HEK293 (cell line): ENCODE measurements around the gene ANKRD65.
"Not testable (repeated sequence)": the region's sequence is repeated elsewhere in the genome, so short reads cannot be mapped to it uniquely, and the experiment has no call there.

Experiments
- CTCF ChIA-PET: fragments of 350-600 bp; formaldehyde crosslinking; extraction: SDS; loops from one replicate; lab custom pipeline; 2021; ENCODE audit warnings: antibody characterized with exemption; lab: Yijun Ruan, JAX
- POLR2A ChIA-PET: fragments of 300-600 bp; formaldehyde crosslinking; extraction: SDS; loops from one replicate; lab custom pipeline; 2020; ENCODE audit warnings: antibody characterized with exemption, inconsistent platforms; lab: Yijun Ruan, JAX
- H3K27ac ChIP-seq: fragments of 200-500 bp; sonication (Bioruptor generic); 2 replicates; pipeline ENCODE4 v1.5.1; 2014; ENCODE audit warnings: low read depth, low read length, control low read depth, inconsistent platforms; ENCODE audit errors: extremely low read depth
- H3K36me3 ChIP-seq, 2 experiments: fragments of 200-500 bp in 1 of 2; sonication (Bioruptor generic) in 1 of 2; 1 replicate in 1 of 2; 2 replicates in 1 of 2; pipeline ENCODE4 v1.5.1; 2014 to 2017; ENCODE audit warnings: inconsistent platforms in 2 of 2, low read length in 2 of 2; ENCODE audit not compliant: control insufficient read depth in 2 of 2, insufficient read depth in 1 of 2
- H3K4me1 ChIP-seq: fragments of 200-500 bp; sonication (Bioruptor generic); 2 replicates; pipeline ENCODE4 v1.5.1; 2014; ENCODE audit warnings: mild to moderate bottlenecking, low read length, inconsistent platforms; ENCODE audit not compliant: control insufficient read depth, insufficient read depth
- H3K4me3 ChIP-seq: 2 replicates; pipeline ENCODE4 v1.5.1; 2011; ENCODE audit warnings: low read depth, mild to moderate bottlenecking, control low read depth, low read length, moderate library complexity
- H3K9me3 ChIP-seq: fragments of 200-500 bp; sonication (Bioruptor generic); 2 replicates; pipeline ENCODE4 v1.5.1; 2014; ENCODE audit warnings: low read depth, low read length, inconsistent platforms; ENCODE audit not compliant: control insufficient read depth, insufficient read depth
- GLI4 ChIP-seq: fragments of 450-650 bp; formaldehyde crosslinking; IDR thresholded peaks from 2 replicates; pipeline ENCODE4 v1.5.1; 2016; ENCODE audit warnings: missing biosample characterization, missing genetic modification characterization
- KLF1 ChIP-seq: fragments of 450-650 bp; formaldehyde crosslinking; IDR thresholded peaks from 2 replicates; pipeline ENCODE4 v1.5.1; 2016; ENCODE audit warnings: missing biosample characterization, missing genetic modification characterization
- KLF7 ChIP-seq: fragments of 450-650 bp; formaldehyde crosslinking; IDR thresholded peaks from 2 replicates; pipeline ENCODE4 v1.5.1; 2016; ENCODE audit warnings: missing biosample characterization, missing genetic modification characterization, borderline replicate concordance
- KLF8 ChIP-seq: fragments of 450-650 bp; formaldehyde crosslinking; IDR thresholded peaks from 2 replicates; pipeline ENCODE4 v1.5.1; 2016; ENCODE audit warnings: missing biosample characterization, missing genetic modification characterization
- REPIN1 ChIP-seq: fragments of 450-650 bp; formaldehyde crosslinking; IDR thresholded peaks from 2 replicates; pipeline ENCODE4 v1.5.1; 2017; ENCODE audit warnings: missing biosample characterization, missing genetic modification characterization, low read depth
- SETDB1 ChIP-seq: IDR thresholded peaks from one replicate; pipeline ENCODE4 v1.6.1; 2017; ENCODE audit warnings: mild to moderate bottlenecking, low read length, moderate library complexity, mixed read lengths; ENCODE audit not compliant: insufficient read length
- SP7 ChIP-seq: fragments of 450-650 bp; formaldehyde crosslinking; IDR thresholded peaks from 2 replicates; pipeline ENCODE4 v1.5.1; 2016; ENCODE audit warnings: missing biosample characterization, missing genetic modification characterization
- TRIM28 ChIP-seq: IDR thresholded peaks from 2 replicates; pipeline ENCODE4 v1.6.1; 2011; ENCODE audit warnings: low read length, control low read depth, borderline replicate concordance
- ZBTB17 ChIP-seq: fragments of 450-650 bp; formaldehyde crosslinking; IDR thresholded peaks from 2 replicates; pipeline ENCODE4 v1.5.1; 2016; ENCODE audit warnings: missing biosample characterization, missing genetic modification characterization
- ZBTB8A ChIP-seq: fragments of 450-650 bp; formaldehyde crosslinking; IDR thresholded peaks from 2 replicates; pipeline ENCODE4 v1.5.1; 2016; ENCODE audit warnings: missing biosample characterization, missing genetic modification characterization
- ZFP3 ChIP-seq: fragments of 450-650 bp; formaldehyde crosslinking; IDR thresholded peaks from 2 replicates; pipeline ENCODE4 v1.5.1; 2016; ENCODE audit warnings: low read depth, missing biosample characterization, missing genetic modification characterization
- ZNF114 ChIP-seq: fragments of 450-650 bp; formaldehyde crosslinking; IDR thresholded peaks from 2 replicates; pipeline ENCODE4 v1.5.0; 2017; ENCODE audit warnings: missing biosample characterization, missing genetic modification characterization
- ZNF121 ChIP-seq: fragments of 450-650 bp; formaldehyde crosslinking; IDR thresholded peaks from 2 replicates; pipeline ENCODE4 v1.5.1; 2016; ENCODE audit warnings: missing biosample characterization, missing genetic modification characterization
- ZNF16 ChIP-seq: fragments of 450-650 bp; formaldehyde crosslinking; IDR thresholded peaks from 2 replicates; pipeline ENCODE4 v1.5.1; 2016; ENCODE audit warnings: low read depth, missing biosample characterization, missing genetic modification characterization
- ZNF2 ChIP-seq: fragments of 450-650 bp; formaldehyde crosslinking; IDR thresholded peaks from 2 replicates; pipeline ENCODE4 v1.5.1; 2016; ENCODE audit warnings: missing biosample characterization, missing genetic modification characterization
- ZNF37A ChIP-seq: fragments of 450-650 bp; IDR thresholded peaks from 2 replicates; pipeline ENCODE4 v1.5.1; 2018; ENCODE audit warnings: missing biosample characterization, missing genetic modification characterization
- ZNF426 ChIP-seq: fragments of 450-650 bp; formaldehyde crosslinking; IDR thresholded peaks from 2 replicates; pipeline ENCODE4 v1.5.1; 2017; ENCODE audit warnings: missing biosample characterization, missing genetic modification characterization, mild to moderate bottlenecking, inconsistent platforms, moderate library complexity
- ZNF707 ChIP-seq: fragments of 450-650 bp; formaldehyde crosslinking; IDR thresholded peaks from 2 replicates; pipeline ENCODE4 v1.5.1; 2016; ENCODE audit warnings: missing biosample characterization, missing genetic modification characterization
- ZNF76 ChIP-seq: fragments of 450-650 bp; formaldehyde crosslinking; IDR thresholded peaks from 2 replicates; pipeline ENCODE4; 2016; ENCODE audit warnings: low read depth, missing biosample characterization, missing genetic modification characterization, borderline replicate concordance
- ZNF843 ChIP-seq: fragments of 450-650 bp; formaldehyde crosslinking; IDR thresholded peaks from 2 replicates; pipeline ENCODE4 v1.5.1; 2016; ENCODE audit warnings: missing biosample characterization, missing genetic modification characterization
- TF ChIP-seq, protein P1 (sequence below): fragments of 450-650 bp; formaldehyde crosslinking; IDR thresholded peaks from 2 replicates; pipeline ENCODE4 v1.5.1; 2016; ENCODE audit warnings: missing biosample characterization, missing genetic modification characterization
- TF ChIP-seq, protein P2 (sequence below): fragments of 450-650 bp; formaldehyde crosslinking; IDR thresholded peaks from 2 replicates; pipeline ENCODE4 v1.5.1; 2017; ENCODE audit warnings: missing biosample characterization, missing genetic modification characterization
- TF ChIP-seq, protein P3 (sequence below): fragments of 450-650 bp; formaldehyde crosslinking; IDR thresholded peaks from 2 replicates; pipeline ENCODE4 v1.5.1; 2016; ENCODE audit warnings: missing biosample characterization, missing genetic modification characterization

Gene ANKRD65

DNA sequence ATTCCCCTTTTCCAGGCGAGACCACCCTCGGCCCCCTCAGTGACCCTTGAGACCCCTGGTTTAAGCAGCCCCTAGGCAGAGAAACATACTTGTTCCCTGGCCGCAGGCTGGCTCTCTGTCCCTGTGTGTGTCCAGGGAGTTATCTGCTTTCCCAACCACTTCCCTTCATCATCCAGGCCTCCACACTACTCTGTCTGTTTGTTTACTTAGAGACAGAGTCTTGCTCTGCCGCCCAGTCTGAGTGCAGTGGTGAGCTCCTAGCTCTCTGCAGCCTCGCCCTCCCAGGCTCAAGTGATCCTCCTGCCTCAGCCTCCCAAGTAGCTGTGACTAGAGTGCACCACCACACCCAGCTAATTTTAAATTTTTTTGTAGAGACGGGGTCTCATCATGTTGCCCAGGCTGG is 8.6 kb upstream of the ANKRD65 start:
- ChIA-PET POLR2A (no interaction called here), CTCF (interaction anchor here (0.7 to 1.8 kb wide), 2 partner anchors 11 to 31 kb away, joined by 5 read pairs; partner anchors contain the start of gene CCNL2)
- H3K4me1 ChIP-seq = no peaks in the 10 kb centered on the region
- no peaks in the 10 kb centered on the region for H3K9me3 ChIP-seq
- H3K27ac ChIP-seq = no peak overlapping the region
- H3K36me3 ChIP-seq = no peaks in the 10 kb centered on the region
- TF ChIP-seq, protein P1, sequence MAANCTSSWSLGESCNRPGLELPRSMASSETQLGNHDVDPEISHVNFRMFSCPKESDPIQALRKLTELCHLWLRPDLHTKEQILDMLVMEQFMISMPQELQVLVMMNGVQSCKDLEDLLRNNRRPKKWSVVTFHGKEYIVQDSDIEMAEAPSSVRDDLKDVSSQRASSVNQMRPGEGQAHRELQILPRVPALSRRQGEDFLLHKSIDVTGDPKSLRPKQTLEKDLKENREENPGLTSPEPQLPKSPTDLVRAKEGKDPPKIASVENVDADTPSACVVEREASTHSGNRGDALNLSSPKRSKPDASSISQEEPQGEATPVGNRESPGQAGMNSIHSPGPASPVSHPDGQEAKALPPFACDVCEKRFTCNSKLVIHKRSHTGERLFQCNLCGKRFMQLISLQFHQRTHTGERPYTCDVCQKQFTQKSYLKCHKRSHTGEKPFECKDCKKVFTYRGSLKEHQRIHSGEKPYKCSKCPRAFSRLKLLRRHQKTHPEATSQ (tag by site-specific recombination) = no peak
- TF ChIP-seq ZNF426 (tag by site-specific recombination) (no peak), KLF8 (tag by site-specific recombination) (peak; percentile 46), ZNF2 (tag by site-specific recombination) (peak; percentile 93), ZNF707 (tag by site-specific recombination) (no peak), REPIN1 (tag by site-specific recombination) (0 out of 2 replicates have a peak, but pooled peaks have one; percentile 34), SETDB1 (peak; percentile 48), ZBTB17 (tag by site-specific recombination) (peak; percentile 67), ZBTB8A (tag by site-specific recombination) (0 out of 2 replicates have a peak, but pooled peaks have one; percentile 19), GLI4 (no peak), ZNF843 (no peak), ZNF114 (tag by site-specific recombination) (no peak), ZNF76 (tag by site-specific recombination) (no peak), ZFP3 (tag by site-specific recombination) (peak; percentile 77), SP7 (tag by site-specific recombination) (no peak), KLF7 (tag by site-specific recombination) (no peak), ZNF121 (tag by site-specific recombination) (peak; percentile 87), TRIM28 (peak; percentile 69; the same call in 1 of the 2 replicates), KLF1 (tag by site-specific recombination) (peak; percentile 73), ZNF37A (no peak), ZNF16 (tag by site-specific recombination) (no peak)
- TF ChIP-seq, protein P2, sequence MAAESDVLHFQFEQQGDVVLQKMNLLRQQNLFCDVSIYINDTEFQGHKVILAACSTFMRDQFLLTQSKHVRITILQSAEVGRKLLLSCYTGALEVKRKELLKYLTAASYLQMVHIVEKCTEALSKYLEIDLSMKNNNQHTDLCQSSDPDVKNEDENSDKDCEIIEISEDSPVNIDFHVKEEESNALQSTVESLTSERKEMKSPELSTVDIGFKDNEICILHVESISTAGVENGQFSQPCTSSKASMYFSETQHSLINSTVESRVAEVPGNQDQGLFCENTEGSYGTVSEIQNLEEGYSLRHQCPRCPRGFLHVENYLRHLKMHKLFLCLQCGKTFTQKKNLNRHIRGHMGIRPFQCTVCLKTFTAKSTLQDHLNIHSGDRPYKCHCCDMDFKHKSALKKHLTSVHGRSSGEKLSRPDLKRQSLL (tag by site-specific recombination) = peak; percentile 66; the same call in 1 of the 2 replicates
- H3K4me3 ChIP-seq = no peak overlapping the region

DNA sequence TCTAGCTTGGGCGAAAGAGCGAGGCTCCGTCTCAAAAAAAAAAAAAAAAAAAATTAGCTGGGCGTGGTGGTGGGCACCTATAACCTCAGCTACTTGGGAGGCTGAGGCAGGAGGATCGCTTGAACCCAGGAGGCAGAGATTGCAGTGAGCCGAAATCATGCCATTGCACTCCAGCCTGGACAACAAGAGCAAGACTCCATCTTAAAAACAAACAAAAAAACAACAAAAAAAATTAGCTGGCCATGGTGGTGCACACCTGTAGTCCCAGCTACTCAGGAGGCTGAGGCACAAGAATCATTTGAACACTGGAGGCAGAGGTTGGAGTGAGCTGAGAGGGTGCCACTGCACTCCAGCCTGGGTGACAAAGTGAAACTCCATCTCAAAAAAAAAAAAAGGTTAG is 7.9 kb upstream of the ANKRD65 start:
- H3K9me3 ChIP-seq, POLR2A ChIA-PET, H3K4me3 ChIP-seq, H3K4me1 ChIP-seq, H3K36me3 ChIP-seq, H3K27ac ChIP-seq: not testable (repeated sequence)
- TF ChIP-seq, protein P3, sequence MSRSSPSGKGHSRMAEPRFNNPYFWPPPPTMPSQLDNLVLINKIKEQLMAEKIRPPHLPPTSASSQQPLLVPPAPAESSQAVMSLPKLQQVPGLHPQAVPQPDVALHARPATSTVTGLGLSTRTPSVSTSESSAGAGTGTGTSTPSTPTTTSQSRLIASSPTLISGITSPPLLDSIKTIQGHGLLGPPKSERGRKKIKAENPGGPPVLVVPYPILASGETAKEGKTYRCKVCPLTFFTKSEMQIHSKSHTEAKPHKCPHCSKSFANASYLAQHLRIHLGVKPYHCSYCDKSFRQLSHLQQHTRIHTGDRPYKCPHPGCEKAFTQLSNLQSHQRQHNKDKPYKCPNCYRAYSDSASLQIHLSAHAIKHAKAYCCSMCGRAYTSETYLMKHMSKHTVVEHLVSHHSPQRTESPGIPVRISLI (tag by site-specific recombination) = peak; percentile 91
- CTCF ChIA-PET = interaction anchor here (0.7 to 1.8 kb wide), 4 partner anchors 12 to 627 kb away, joined by 3 to 5 read pairs (median 4); partner anchors contain the start of gene CCNL2
